HepG2 (cell line): ENCODE data around the gene PDZD7. TPM values are rescaled to one million over a fixed set of nuclear protein-coding genes. Genes with fewer than 3 reads are reported as not detected.

Experiments used
- BORCS8-MEF2B ChIP-seq: sonication (generic); formaldehyde crosslinking; IDR thresholded peaks from 2 replicates; pipeline ENCODE4 v1.8.0; 2022; ENCODE audit warnings: mild to moderate bottlenecking, missing genetic modification reagents
- BRD4 ChIP-seq: sonication (generic); formaldehyde crosslinking; IDR thresholded peaks from 2 replicates; pipeline ENCODE4 v1.4.0; 2020; ENCODE audit warnings: missing genetic modification reagents
- ELF1 ChIP-seq: sonication (generic); formaldehyde crosslinking; IDR thresholded peaks from 2 replicates; pipeline ENCODE4 v1.4.0; 2020; ENCODE audit warnings: missing genetic modification reagents
- HNRNPK ChIP-seq: fragments of 200-400 bp; formaldehyde crosslinking; IDR thresholded peaks from 2 replicates; pipeline ENCODE4 v1.6.1; 2018; ENCODE audit warnings: low read length, low read depth, moderate library complexity, mild to moderate bottlenecking; ENCODE audit not compliant: poor library complexity, severe bottlenecking
- HOXD1 ChIP-seq: sonication (generic); formaldehyde crosslinking; IDR thresholded peaks from 2 replicates; pipeline ENCODE4 v1.5.0; 2020; ENCODE audit warnings: missing genetic modification reagents
- KMT2B ChIP-seq: IDR thresholded peaks from 2 replicates; pipeline ENCODE4 v1.6.1; 2016; ENCODE audit warnings: missing genetic modification reagents, missing compliant biosample characterization
- MTF1 ChIP-seq: sonication (generic); formaldehyde crosslinking; IDR thresholded peaks from 2 replicates; pipeline ENCODE4 v1.5.0; 2020; ENCODE audit warnings: missing genetic modification reagents
- NFE2L2 ChIP-seq: fragments of 150-350 bp; IDR thresholded peaks from 2 replicates; pipeline ENCODE4 v1.6.1; 2014; ENCODE audit warnings: low read length
- PTBP1 ChIP-seq: fragments of 200-400 bp; formaldehyde crosslinking; IDR thresholded peaks from 2 replicates; pipeline ENCODE4 v1.6.1; 2018; ENCODE audit warnings: low read length, low read depth; ENCODE audit not compliant: poor library complexity, severe bottlenecking
- TMF1 ChIP-seq: sonication (generic); formaldehyde crosslinking; IDR thresholded peaks from 2 replicates; pipeline ENCODE4 v1.8.1; 2022; ENCODE audit warnings: low read depth, missing genetic modification reagents
- ZNF17 ChIP-seq: sonication (generic); formaldehyde crosslinking; IDR thresholded peaks from 2 replicates; pipeline ENCODE4 v1.5.0; 2020; ENCODE audit warnings: mild to moderate bottlenecking, missing genetic modification reagents
- ZNF251 ChIP-seq: sonication (generic); formaldehyde crosslinking; IDR thresholded peaks from 2 replicates; pipeline ENCODE4 v1.9.0; 2021; ENCODE audit warnings: mild to moderate bottlenecking, missing genetic modification reagents
- ZNF3 ChIP-seq: IDR thresholded peaks from 2 replicates; pipeline ENCODE4 v1.7.0; 2017; ENCODE audit warnings: inconsistent platforms
- ZNF354B ChIP-seq: sonication (generic); formaldehyde crosslinking; IDR thresholded peaks from 2 replicates; pipeline ENCODE4 v1.8.0; 2022; ENCODE audit warnings: mild to moderate bottlenecking, missing genetic modification reagents
- ZNF724P ChIP-seq: sonication (generic); formaldehyde crosslinking; IDR thresholded peaks from 2 replicates; pipeline ENCODE4 v1.8.0; 2022; ENCODE audit warnings: missing genetic modification reagents, borderline replicate concordance
- ZSCAN31 ChIP-seq: sonication (generic); formaldehyde crosslinking; IDR thresholded peaks from 2 replicates; pipeline ENCODE4 v1.5.0; 2020; ENCODE audit warnings: low read depth, mild to moderate bottlenecking, missing genetic modification reagents
- polyA plus RNA-seq, 8 experiments: library from polyadenylated mRNA; depleted of rRNA in 3 of 8; stranded (reverse) in 7 of 8; unstranded in 1 of 8; fragments of >200 nt; fragmentation: Illumina TruSeq in 4 of 8; extraction: Trizol in 4 of 8; gene quantifications; 2 replicates each; pipeline versions ENCODE4 v1.2.1 to v1.2.3, GENCODE V29; 2011 to 2016; ENCODE audit warnings: low read depth in 4 of 8, missing spikeins in 1 of 8, mixed read lengths in 1 of 8; ENCODE audit not compliant: insufficient read depth in 1 of 8
- total RNA-seq, 5 experiments: library from RNA; depleted of rRNA; stranded (reverse); fragments of >200 nt; fragmentation: Illumina TruSeq; extraction: Trizol; gene quantifications; 2 replicates each; pipeline ENCODE4 v1.2.3, GENCODE V29; 2016; ENCODE audit warnings: low read depth in 1 of 5
- TF ChIP-seq, protein P1 (sequence below): sonication (generic); formaldehyde crosslinking; IDR thresholded peaks from 2 replicates; pipeline ENCODE4 v1.8.1; 2023; ENCODE audit warnings: mild to moderate bottlenecking, missing genetic modification reagents
- TF ChIP-seq, protein P2 (sequence below): IDR thresholded peaks from 2 replicates; pipeline ENCODE4 v1.4.0; 2020; ENCODE audit warnings: mild to moderate bottlenecking, missing genetic modification reagents
- TF ChIP-seq, protein P3 (sequence below): sonication (generic); formaldehyde crosslinking; conservative IDR thresholded peaks from 2 replicates; pipeline ENCODE4 v1.4.0; 2020; ENCODE audit warnings: mild to moderate bottlenecking, missing genetic modification reagents, moderate library complexity

The PDZD7 gene
- total and polyA plus RNA-seq, 2 of the 13 experiments (the other 11 are each of a cell fraction or from before 2014, with no cell fraction given) = 0.58 to 0.73 TPM

DNA sequence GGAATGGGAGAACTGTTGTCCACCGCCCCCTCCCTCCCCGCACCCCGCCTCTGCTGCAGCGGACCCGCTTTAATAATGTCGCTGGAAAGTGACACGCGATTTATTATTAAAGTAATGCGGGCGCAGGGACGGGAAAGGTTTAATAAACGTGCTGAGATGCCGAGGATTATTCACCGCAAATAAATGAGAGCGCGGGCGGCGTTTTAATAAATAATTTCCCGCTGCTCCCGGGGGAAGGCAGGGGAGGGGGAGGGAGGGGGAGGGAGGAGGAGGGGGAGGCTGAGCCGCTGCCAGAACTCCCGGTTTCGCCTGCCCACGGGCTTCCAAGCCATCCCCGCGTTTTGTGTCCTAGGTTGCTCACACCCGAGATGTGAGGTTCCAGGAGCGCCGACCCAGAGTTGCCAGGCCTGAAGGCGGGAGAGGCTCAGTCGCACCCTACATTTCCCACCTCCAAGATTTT is 36.0 kb upstream of the PDZD7 start (continued):
- TF ChIP-seq, protein P1, sequence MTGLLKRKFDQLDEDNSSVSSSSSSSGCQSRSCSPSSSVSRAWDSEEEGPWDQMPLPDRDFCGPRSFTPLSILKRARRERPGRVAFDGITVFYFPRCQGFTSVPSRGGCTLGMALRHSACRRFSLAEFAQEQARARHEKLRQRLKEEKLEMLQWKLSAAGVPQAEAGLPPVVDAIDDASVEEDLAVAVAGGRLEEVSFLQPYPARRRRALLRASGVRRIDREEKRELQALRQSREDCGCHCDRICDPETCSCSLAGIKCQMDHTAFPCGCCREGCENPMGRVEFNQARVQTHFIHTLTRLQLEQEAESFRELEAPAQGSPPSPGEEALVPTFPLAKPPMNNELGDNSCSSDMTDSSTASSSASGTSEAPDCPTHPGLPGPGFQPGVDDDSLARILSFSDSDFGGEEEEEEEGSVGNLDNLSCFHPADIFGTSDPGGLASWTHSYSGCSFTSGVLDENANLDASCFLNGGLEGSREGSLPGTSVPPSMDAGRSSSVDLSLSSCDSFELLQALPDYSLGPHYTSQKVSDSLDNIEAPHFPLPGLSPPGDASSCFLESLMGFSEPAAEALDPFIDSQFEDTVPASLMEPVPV = 0 out of 2 replicates have a peak, but pooled peaks have one; percentile 5
- TF ChIP-seq KMT2B (CRISPR knock-in tag) (no peak), BRD4 (no peak), ZNF354B (CRISPR knock-in tag) (0 out of 2 replicates have a peak, but pooled peaks have one; percentile 12), NFE2L2 (no peak), TMF1 (0 out of 2 replicates have a peak, but pooled peaks have one; percentile 18), PTBP1 (no peak), ELF1 (CRISPR knock-in tag) (no peak), ZNF724P (no peak), HNRNPK (peak; percentile 58), MTF1 (no peak), BORCS8-MEF2B (CRISPR knock-in tag) (0 out of 2 replicates have a peak, but pooled peaks have one; percentile 28), ZNF17 (CRISPR knock-in tag) (0 out of 2 replicates have a peak, but pooled peaks have one; percentile 35), HOXD1 (no peak), ZNF3 (CRISPR knock-in tag) (no peak), ZNF251 (CRISPR knock-in tag) (no peak), ZSCAN31 (CRISPR knock-in tag) (0 out of 2 replicates have a peak, but pooled peaks have one; percentile 4)
- TF ChIP-seq, protein P2, sequence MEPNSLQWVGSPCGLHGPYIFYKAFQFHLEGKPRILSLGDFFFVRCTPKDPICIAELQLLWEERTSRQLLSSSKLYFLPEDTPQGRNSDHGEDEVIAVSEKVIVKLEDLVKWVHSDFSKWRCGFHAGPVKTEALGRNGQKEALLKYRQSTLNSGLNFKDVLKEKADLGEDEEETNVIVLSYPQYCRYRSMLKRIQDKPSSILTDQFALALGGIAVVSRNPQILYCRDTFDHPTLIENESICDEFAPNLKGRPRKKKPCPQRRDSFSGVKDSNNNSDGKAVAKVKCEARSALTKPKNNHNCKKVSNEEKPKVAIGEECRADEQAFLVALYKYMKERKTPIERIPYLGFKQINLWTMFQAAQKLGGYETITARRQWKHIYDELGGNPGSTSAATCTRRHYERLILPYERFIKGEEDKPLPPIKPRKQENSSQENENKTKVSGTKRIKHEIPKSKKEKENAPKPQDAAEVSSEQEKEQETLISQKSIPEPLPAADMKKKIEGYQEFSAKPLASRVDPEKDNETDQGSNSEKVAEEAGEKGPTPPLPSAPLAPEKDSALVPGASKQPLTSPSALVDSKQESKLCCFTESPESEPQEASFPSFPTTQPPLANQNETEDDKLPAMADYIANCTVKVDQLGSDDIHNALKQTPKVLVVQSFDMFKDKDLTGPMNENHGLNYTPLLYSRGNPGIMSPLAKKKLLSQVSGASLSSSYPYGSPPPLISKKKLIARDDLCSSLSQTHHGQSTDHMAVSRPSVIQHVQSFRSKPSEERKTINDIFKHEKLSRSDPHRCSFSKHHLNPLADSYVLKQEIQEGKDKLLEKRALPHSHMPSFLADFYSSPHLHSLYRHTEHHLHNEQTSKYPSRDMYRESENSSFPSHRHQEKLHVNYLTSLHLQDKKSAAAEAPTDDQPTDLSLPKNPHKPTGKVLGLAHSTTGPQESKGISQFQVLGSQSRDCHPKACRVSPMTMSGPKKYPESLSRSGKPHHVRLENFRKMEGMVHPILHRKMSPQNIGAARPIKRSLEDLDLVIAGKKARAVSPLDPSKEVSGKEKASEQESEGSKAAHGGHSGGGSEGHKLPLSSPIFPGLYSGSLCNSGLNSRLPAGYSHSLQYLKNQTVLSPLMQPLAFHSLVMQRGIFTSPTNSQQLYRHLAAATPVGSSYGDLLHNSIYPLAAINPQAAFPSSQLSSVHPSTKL (CRISPR knock-in tag) = no peak
- TF ChIP-seq, protein P3, sequence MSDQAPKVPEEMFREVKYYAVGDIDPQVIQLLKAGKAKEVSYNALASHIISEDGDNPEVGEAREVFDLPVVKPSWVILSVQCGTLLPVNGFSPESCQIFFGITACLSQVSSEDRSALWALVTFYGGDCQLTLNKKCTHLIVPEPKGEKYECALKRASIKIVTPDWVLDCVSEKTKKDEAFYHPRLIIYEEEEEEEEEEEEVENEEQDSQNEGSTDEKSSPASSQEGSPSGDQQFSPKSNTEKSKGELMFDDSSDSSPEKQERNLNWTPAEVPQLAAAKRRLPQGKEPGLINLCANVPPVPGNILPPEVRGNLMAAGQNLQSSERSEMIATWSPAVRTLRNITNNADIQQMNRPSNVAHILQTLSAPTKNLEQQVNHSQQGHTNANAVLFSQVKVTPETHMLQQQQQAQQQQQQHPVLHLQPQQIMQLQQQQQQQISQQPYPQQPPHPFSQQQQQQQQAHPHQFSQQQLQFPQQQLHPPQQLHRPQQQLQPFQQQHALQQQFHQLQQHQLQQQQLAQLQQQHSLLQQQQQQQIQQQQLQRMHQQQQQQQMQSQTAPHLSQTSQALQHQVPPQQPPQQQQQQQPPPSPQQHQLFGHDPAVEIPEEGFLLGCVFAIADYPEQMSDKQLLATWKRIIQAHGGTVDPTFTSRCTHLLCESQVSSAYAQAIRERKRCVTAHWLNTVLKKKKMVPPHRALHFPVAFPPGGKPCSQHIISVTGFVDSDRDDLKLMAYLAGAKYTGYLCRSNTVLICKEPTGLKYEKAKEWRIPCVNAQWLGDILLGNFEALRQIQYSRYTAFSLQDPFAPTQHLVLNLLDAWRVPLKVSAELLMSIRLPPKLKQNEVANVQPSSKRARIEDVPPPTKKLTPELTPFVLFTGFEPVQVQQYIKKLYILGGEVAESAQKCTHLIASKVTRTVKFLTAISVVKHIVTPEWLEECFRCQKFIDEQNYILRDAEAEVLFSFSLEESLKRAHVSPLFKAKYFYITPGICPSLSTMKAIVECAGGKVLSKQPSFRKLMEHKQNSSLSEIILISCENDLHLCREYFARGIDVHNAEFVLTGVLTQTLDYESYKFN (CRISPR knock-in tag) = no peak
